ENCODE measurements around the gene ERC2. TPM values are rescaled to one million over a fixed set of nuclear protein-coding genes. Genes with fewer than 3 reads are reported as not detected.

The ERC2 gene
- total and polyA plus RNA-seq, 2 of the 8 experiments (the other 6 are each of a cell fraction or from before 2014, with no cell fraction given), result 16.4 to 22.8 TPM

- Histone ChIP-seq H3K4me2 (ENCODE audit: insufficient read depth in 1 of 2, low read depth in 2 of 2, low read length in 2 of 2) (no peak overlapping the region), H4K91ac (replicated peaks; ENCODE audit: insufficient read length, low read length) (no peak overlapping the region), H3K23me2 (ENCODE audit: low read depth, low read length) (no peaks in the 10 kb centered on the region), H2BK20ac (ENCODE audit: low read length) (no peak overlapping the region), H2BK120ac (replicated peaks; ENCODE audit: low read depth, low read length) (no peak overlapping the region), H2AK5ac (ENCODE audit: low read depth, low read length) (no peak overlapping the region), H4K5ac (ENCODE audit: insufficient read length, low read depth, low read length) (no peak overlapping the region), H3K18ac (ENCODE audit: extremely low read depth, low read length) (no peak overlapping the region), H3K27ac (ENCODE audit: low read depth, low read length) (no peak overlapping the region), H3K4me3 (ENCODE audit: extremely low read depth in 1 of 4, insufficient read depth in 2 of 4, low read depth in 3 of 4, low read length in 4 of 4) (no peak overlapping the region), H2BK5ac (ENCODE audit: low read depth, low read length) (no peak overlapping the region), H2BK15ac (ENCODE audit: low read length) (no peak overlapping the region), H3K56ac (replicated peaks; ENCODE audit: insufficient read length, low read depth, low read length) (no peak overlapping the region), H3K14ac (ENCODE audit: insufficient read length) (no peak overlapping the region), H4K8ac (ENCODE audit: extremely low read depth, insufficient read depth, low read length) (no peak overlapping the region), H3K79me1 (ENCODE audit: low read depth, low read length) (no peaks in the 10 kb centered on the region; the same call in 1 of the 2 replicates), H3K79me2 (ENCODE audit: control insufficient read depth in 1 of 2, insufficient read depth in 2 of 2, low read length in 2 of 2) (no peaks in the 10 kb centered on the region), H2AFZ (ENCODE audit: low read length) (no peak overlapping the region), H3K4me1 (replicated peaks in 1 of 4; ENCODE audit: control insufficient read depth in 3 of 4, insufficient read depth in 4 of 4, low read length in 3 of 4) (peaks cover 0 to 4% (median 0%) of the 10 kb centered on the region in 4 experiments; a peak in 1 of 7 replicates), H3K9me3 (ENCODE audit: insufficient read depth in 2 of 2, low read depth in 1 of 2, low read length in 1 of 2) (peaks cover 7 to 11% of the 10 kb centered on the region in 2 experiments; a peak in 2 of 4 replicates), H3K9ac (replicated peaks in 1 of 4; ENCODE audit: extremely low read depth in 1 of 4, low read depth in 3 of 4, low read length in 3 of 4) (no peak overlapping the region), H3K4ac (replicated peaks; ENCODE audit: insufficient read length, low read depth, low read length) (no peak overlapping the region), H3K36me3 (ENCODE audit: control insufficient read depth in 2 of 4, insufficient read depth in 4 of 4, low read length in 3 of 4) (peaks cover 0 to 5% (median 0%) of the 10 kb centered on the region in 4 experiments; a peak in 1 of 8 replicates), H3K27me3 (replicated peaks in 1 of 4; ENCODE audit: control insufficient read depth in 3 of 4, extremely low read depth in 1 of 4, insufficient read depth in 3 of 4, low read length in 3 of 4) (no peaks in the 10 kb centered on the region), H4K20me1 (replicated peaks in 1 of 2; ENCODE audit: control insufficient read depth in 1 of 2, insufficient read depth in 2 of 2, low read length in 2 of 2) (no peaks in the 10 kb centered on the region), H3K23ac (ENCODE audit: insufficient read length) (no peak overlapping the region), H2BK12ac (ENCODE audit: low read depth, low read length) (no peak overlapping the region)
- 85% methylated on average over 2 of the region's 2 CpGs; no CpG with 5 or more reads in 1 of the 2 experiments for WGBS, 2 experiments (ENCODE audit: extremely low coverage in 1 of 2, insufficient coverage in 1 of 2, insufficient read length in 1 of 2, insufficient replicate concordance in 2 of 2, low coverage in 1 of 2, low lambda C conversion rate in 2 of 2, missing lambda C conversion rate in 1 of 2)
- DNase-seq (ENCODE audit: low read depth in 1 of 2, low spot score in 2 of 2), result no peak
- FAIRE-seq, result no peak
- CTCF ChIA-PET (ENCODE audit: partially characterized antibody), result no interaction called here
- POLR2A ChIA-PET (ENCODE audit: partially characterized antibody), result no interaction called here
These were observed 258.1 kb downstream of the ERC2 start for GRCh38 chr3:56209982-56210751.

All from H1 (cell line).